Stimulated activated CD4-positive, alpha-beta T cell treated with anti-CD3 and anti-CD28 coated beads, Interleukin-4, amount 100 ng/mL, for 4 hours (primary cell): ENCODE measurements around the gene ANKRD34A.
"Not testable (repeated sequence)": the region's sequence is repeated elsewhere in the genome, so short reads cannot be mapped to it uniquely, and the experiment has no call there.

ENCODE experiments used
- DNase-seq, 2 experiments: peaks; one replicate each; pipeline ENCODE4 v3.0.0-alpha.2; 2020

The ANKRD34A gene

DNA sequence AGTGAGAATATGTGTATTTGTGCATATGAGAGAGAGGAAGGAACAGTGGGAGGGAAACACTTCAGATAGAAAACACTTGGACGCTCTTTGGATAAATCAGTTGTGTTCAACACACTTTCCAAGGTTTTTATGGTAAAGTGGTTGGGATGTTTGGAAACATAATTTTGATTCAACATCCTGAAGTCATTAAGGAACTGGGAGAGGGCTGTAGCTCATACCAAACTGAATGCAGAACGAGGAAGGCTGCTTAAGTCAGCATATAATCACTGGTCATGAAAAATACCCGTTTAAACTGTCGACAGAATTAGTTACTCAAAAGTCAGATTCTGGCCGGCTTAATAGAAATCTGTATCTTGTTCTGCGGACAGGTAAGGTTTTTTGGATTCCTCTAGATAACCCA is 21.5 kb downstream of the ANKRD34A start:
- DNase-seq: no peak

DNA sequence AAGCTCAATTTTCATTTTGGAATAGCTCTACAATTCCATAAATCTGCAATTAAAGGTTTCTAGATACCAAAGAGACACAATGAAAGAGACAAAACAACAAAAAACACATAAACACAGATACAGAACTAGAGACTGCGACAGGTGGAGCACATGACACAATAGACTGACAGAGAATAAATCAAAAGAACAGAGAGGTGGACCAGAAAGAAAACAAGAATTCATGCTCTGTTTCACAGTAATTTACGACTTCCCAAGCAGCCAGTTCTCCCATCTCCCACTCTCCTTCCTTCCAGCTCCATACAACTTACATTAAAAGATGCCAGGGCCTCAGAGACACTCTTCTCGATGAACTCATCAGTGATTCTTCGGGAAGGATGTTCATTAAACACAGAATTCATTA is 22.0 kb downstream of the ANKRD34A start:
- no peak for DNase-seq

DNA sequence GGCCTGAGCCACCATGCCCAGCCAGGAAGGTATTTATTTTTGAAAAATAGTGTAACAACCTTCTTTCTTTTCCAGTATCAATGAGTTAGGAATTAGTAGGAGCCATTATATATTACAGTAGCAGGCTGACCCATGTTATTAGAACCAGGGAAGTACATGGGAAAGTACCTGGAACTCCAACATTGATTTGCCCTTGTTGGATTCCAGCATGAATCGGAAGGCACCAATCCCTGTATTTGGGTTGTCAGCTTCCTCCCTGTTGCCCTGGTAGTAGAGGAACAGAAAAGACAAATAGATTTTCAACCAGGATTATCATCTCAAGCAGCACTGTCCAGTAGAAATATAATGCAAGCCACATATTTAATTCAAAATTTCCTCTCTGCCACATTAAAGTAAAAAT is 26.9 kb downstream of the ANKRD34A start:
- DNase-seq: no peak

DNA sequence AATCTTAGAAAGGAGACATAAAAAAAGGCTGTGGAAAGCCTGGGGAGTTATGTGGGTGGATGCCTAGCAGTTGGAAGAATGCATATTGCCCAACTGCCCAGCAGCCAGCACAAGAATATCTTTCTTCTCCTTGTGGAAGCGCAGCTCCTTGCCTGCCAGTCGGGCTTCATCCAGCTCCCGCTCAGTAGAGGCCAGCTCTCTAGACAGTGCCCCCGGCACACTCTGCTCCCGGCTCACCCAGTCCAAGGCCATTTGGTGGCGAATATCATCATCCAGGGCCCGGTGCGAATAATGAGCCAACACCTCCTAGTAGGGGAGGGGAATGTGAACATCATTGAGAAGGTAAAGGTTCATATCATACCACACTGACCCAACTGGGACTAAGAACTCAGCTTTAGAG is 28.1 kb downstream of the ANKRD34A start:
- no peak for DNase-seq

DNA sequence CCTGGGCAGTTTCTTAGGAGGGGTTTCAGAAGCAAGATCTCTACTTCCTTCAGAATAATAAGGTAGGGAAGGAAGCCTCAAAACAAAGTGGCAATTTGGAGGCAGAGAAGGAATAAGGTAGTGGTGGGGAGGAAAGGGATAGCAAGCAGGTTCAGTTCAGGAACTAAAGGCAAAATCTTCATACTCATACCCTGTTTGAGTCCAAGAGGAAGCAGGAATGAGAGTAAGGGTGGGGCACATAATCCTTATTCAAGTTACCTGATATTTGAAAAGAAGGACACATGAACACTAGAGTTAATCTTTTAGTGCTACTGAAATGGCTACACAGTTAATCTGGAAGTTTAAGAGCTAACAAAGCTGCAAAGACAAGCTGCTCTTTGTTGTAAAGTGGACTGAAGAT is 28.7 kb downstream of the ANKRD34A start:
- no peak for DNase-seq

DNA sequence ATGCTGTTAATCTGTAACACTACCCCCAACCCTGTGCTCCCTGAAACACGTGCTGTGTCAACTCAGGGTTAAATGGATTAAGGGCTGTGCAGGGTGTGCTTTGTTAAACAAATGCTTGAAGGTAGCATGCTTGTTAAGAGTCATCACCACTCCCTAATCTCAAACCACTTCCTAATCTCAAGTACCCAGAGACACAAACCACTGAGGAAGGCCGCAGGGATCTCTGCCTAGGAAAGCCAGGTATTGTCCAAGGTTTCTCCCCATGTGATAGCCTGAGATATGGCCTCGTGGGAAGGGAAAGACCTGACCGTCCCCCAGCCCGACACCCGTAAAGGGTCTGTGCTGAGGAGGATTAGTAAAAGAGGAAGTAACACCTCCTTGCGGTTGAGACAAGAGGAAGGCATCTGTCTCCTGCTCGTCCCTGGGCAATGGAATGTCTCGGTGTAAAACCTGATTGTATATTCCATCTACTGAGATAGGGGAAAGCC is 31.8 kb downstream of the ANKRD34A start:
- peak in 1 of 2 experiments; percentile 16 for DNase-seq

DNA sequence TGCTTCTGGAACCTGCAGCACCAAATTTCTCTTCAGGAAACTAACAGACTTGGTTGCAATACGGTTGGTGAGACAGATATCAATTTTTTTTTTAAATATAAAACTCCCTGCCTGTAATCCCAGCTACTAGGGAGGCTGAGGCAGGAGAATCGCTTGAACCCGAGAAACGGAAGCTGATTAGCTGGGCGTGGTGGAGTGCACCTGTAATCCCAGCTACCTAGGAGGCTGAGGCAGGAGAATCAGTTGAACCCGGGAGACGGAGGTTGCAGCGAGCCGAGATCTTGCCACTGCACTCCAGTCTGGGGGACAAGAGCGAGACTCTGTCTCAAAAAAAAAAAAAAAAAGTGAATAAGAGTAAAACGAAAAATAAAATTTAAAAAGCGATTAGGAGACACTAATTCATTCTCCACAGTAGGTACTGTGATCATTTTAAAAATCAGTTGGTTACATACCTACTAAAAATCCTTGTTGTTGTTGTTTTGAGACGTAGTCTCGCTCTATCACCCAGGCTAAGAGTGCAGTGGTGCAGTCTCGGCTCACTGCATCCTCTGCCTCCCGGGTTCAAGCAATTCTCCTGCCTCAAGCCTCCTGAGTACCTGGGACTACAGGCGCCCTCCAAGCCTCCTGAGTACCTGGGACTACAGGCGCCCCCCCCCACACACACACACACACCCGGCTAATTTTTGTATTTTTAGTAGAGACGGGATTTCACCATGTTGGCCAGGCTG is 36.3 kb downstream of the ANKRD34A start:
- DNase-seq: no peak

DNA sequence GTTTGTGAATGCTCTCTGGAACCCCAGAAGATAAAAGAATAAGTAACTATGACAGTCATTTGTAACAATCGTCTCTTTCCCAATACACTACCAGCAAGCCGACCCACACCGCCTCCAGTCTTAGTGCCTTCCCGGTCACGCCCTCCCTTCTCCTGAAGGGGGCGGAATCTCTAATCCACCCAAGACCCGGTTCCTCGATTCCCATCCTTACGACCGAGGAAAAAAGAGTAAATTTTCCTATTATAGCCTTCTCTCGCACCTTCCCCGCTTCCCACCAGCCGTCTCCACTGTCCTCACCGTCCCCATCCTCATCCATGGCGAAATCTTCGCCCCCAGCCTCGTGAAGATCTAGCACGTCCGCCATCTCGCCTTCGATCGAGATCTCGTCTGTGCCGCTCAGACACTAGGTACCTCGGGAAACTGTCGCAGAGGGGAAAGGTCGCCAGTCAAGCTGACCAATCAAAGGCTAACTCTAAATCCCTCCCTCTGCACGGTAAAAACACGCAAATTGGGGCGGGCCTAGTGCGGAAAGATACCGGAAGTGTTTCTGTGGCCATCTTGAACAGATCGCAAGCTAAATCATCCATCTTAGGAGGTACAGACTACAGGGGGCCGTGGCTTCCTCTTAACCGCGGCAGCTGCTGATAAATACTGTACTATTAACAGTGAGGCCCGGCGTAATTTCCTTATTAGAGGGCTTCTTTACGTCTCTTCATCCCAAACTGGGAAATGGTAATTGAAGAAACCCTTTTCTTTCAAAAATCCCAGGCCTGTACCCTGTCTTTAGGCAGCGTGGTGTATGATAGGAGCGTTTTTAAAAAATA is 37.1 kb downstream of the ANKRD34A start, which contains the start of gene RBM8A:
RBM8A (minus strand) TSS at position 422 of the 824 bp plus-strand sequence; CDS start at position 364, 58 bp downstream.
- peak; percentile 78 to 95 for DNase-seq

DNA sequence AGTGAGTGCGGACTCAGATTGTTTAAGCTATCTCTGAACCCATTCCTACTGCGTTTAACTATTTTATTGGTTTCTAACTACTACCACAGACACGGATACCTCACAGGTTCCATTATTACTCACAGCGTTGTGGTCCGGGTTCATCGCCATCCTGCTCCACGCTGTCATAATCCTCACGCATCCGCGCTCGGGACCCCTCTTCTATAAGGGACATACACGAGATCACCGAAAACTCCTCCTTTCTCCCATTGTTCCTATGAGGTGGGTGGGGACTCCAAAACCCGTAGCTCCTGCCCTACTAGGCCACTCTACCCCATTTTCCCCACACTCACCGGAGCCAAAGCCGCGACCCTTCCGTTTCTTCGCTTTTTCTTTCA is 37.7 kb downstream of the ANKRD34A start:
- DNase-seq: peak; percentile 34 to 62

DNA sequence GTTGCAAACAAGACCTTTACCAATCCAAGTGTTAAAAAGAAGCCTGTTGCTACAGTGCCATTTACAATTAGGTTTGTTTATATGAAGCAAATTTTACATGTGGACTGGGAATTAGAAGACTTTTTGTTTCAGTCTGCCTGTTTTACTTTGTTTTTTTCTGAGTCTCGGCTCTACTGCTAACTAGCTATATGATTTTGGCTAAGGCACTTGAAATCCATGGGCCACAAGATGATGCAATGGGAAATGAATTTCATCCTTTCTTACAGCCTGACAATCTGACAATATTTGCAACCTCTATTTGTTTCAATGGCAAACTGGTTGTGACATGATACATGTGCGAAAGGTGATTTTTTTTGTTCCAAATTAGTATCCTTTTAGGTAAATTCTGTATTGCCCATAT is 42.1 kb downstream of the ANKRD34A start:
- no peak for DNase-seq

DNA sequence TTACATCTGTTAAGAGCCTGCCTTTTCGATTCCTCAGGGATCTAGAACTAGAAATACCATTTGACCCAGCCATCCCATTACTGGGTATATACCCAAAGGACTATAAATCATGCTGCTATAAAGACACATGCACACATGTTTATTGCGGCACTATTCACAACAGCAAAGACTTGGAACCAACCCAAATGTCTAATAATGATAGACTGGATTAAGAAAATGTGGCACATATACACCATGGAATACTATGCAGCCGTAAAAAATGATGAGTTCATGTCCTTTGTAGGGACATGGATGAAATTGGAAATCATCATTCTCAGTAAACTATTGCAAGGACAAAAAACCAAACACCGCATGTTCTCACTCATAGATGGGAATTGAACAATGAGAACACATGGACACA is 44.1 kb downstream of the ANKRD34A start:
- DNase-seq: not testable (repeated sequence)

DNA sequence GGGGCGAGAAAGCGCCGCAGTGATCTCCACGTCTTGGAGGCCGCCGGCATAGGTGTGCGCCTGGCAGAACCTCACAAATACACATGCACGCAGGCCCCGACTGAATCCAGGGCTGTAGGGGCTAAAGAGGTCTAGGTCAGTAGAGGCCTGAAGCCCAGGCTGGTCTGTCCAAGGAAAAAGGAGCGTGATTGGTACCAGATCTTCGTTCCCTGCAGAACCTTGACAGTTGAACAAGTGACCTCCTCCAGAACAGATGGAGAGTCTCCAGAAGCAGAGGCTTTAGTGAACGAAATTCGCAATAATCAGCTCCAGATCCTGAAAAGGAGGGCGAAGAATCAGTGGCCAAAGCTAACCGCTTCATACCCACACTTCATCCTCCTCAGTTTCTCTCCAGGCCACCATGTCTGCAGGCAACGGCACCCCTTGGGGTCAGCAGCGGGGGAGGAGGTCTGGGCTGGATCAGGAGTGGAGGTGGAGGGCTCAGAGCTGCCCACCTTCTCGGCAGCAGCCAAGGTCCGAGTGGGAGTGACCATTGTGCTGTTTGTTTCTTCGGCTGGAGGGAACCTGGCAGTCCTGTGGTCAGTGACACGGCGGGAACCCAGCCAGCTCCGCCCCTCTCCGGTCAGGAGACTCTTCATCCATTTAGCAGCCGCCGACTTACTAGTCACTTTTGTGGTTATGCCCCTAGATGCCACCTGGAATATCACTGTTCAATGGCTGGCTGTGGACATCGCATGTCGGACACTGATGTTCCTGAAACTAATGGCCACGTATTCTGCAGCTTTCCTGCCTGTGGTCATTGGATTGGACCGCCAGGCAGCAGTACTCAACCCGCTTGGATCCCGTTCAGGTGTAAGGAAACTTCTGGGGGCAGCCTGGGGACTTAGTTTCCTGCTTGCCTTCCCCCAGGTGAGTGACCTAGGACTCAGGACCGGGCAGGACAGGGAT is 45.1 kb downstream of the ANKRD34A start:
- DNase-seq: no peak

DNA sequence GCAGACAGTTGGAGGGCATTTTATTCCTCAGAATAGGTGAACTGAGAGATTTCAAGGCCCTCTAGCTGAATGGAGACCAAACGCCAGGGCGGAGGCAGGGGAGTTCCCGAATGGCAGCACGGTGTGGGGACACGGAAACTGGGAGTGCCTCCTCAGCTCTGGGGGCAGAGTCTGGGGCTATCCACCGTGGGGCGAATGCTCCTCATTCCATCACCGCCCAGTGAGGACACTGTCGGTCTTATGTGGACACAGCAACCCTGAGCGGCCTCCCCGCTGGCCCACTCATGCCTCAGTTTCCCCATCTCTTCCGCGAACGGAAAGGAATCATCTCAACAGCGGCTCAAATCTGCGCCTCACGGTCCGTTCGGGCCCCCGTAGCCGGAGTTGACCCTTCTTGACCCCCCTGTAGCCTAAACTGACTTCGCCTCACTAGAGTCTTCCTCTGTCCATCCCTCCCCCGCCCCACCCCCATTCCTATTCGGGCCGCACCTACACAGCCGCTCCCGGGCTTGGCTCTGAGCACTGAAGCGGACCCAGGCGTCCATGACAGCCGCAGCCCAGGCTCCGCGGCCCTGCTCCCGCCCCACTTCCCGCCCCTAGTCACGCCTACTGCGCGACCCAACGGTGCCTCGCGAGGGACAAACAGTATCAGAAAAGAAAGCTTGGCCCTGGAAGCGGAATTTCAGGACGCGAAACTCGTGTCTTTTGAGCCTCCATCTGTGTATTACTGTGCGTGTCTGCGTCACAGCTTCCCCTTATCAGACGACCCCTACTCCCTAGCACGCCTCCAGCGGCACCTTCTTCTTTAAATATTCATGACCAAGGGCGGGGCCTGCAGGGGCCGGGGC is 46.0 kb downstream of the ANKRD34A start, which contains the start of gene PEX11B:
PEX11B (minus strand) TSS at position 574 of the 848 bp plus-strand sequence; CDS start at position 545, 29 bp downstream.
- peak; percentile 87 to 89 for DNase-seq

DNA sequence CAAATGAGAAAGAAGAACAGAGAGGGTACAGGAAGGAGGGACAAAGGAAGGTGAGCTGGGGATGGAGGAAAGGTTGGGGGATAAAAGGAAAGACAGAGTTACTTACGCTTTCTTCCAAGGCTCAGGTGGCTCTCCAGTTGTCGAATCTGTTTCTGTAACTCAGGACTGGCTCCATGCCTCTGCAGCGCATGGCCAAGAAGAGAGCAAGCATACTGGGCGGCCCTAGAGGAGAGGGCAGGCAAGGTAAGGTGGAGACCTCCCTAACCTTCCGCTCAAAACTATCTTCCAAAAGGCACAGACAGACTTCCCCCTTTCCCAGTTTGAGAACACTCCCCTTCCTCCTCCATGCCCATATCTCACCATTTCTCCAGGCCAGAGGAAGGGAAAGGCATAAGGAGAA is 46.8 kb downstream of the ANKRD34A start:
- DNase-seq: no peak

DNA sequence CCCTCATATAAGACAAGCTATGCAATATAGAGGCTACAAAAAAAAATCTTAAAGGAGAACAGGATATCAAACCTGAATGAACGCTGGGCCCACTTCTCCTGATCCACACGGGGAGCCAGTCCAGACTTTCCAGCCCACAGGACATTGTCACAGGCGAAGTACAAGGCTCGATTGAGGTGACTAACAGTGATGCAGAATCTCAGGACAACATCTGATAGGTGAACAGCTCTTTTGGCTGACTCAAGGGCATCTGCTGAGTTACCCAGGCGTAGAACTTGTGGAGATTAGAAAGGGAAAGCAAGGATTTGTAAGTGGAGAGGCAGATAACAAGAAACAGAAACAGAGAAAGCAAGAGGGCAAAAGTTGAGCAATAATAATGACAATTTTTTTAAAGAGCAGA is 47.6 kb downstream of the ANKRD34A start:
- DNase-seq: no peak

DNA sequence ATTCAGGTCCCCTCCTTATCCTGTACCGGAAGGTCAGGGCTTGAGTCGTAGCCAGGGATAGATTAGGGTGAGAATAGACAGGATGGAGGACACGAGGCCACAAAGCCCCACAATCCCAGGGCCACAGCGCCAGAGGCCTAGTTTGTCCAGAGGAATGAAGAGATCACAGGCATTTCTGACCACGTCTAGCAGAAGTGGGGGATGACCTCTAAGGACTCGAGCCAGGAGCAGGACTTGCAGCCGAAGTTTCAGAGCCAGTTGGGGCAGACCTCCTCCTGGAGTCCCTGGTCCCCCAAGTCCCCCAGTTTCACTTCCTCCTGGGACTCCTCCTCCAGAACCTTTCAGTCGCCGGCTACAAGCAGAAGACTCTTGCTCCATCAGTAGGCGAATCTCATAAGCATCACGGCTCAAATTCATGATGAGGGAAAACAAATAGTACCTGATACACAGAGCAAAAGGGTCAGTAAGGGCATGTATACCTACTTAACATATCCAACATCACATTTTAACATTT is 52.2 kb downstream of the ANKRD34A start:
- no peak for DNase-seq
